K562 (cell line): ENCODE data around the gene RTBDN. TPM values are rescaled to one million over a fixed set of nuclear protein-coding genes. Genes with fewer than 3 reads are reported as not detected.

ENCODE experiments used
- ATAC-seq: fragments of 200-7000 bp; cut with Tn5 transposase; 3 replicates; pipeline ENCODE4 v1.9.1; 2020; ENCODE audit warnings: moderate library complexity
- BruUV-seq: library from RNA; stranded (reverse); fragments of 400-500 nt; replicated peaks from 2 replicates; lab custom pipeline; 2021; lab: Mats Ljungman, UMichigan
- CTCF ChIA-PET: fragments of 300-600 bp; formaldehyde crosslinking; extraction: SDS; loops from one replicate; lab custom pipeline; 2021; ENCODE audit warnings: low intra/inter-chr PET ratio; lab: Yijun Ruan, JAX
- POLR2A ChIA-PET: fragments of 300-600, 350-650 bp; sonication (Branson Sonifier 250); formaldehyde crosslinking; extraction: SDS; loops from one replicate; lab custom pipeline; 2021; ENCODE audit warnings: antibody characterized with exemption, inconsistent platforms; lab: Yijun Ruan, JAX
- DNase-seq, 4 experiments: peaks; one replicate each; pipeline versions ENCODE4 v3.0.0 to v3.0.0-alpha.2; 2011 to 2018; ENCODE audit warnings: low spot score in 3 of 4, mixed read lengths in 3 of 4; ENCODE audit errors: extremely low read depth in 1 of 4
- FAIRE-seq: peaks from 2 replicates; lab custom pipeline; 2011; peaks lifted over from hg19 to GRCh38; lab: Jason Lieb, UNC
- H2AFZ ChIP-seq: 2 replicates; pipeline ENCODE4 v1.6.0; 2011; ENCODE audit warnings: low read depth, low read length, control low read depth, inconsistent platforms
- H3K27ac ChIP-seq: fragments of 200-600 bp; 3 replicates; pipeline ENCODE4 v1.8.0; 2011; ENCODE audit warnings: low read depth, mild to moderate bottlenecking, control low read depth, inconsistent platforms, low read length, moderate library complexity, mixed read lengths; ENCODE audit errors: extremely low read depth
- H3K27me3 ChIP-seq, 2 experiments: fragments of 300-600 bp in 1 of 2; 2 replicates in 1 of 2; 3 replicates in 1 of 2; pipeline versions ENCODE4 v1.6.0 to v1.8.0; 2011; ENCODE audit warnings: inconsistent platforms in 2 of 2, low read length in 2 of 2, mild to moderate bottlenecking in 1 of 2, mixed read lengths in 1 of 2, moderate library complexity in 1 of 2; ENCODE audit not compliant: control insufficient read depth in 2 of 2, insufficient read depth in 2 of 2
- H3K36me3 ChIP-seq: fragments of 300-600 bp; 3 replicates; pipeline ENCODE4 v1.8.0; 2011; ENCODE audit warnings: mild to moderate bottlenecking, low read length, inconsistent platforms; ENCODE audit not compliant: control insufficient read depth, insufficient read depth
- H3K4me1 ChIP-seq, 2 experiments: fragments of 200-600 bp in 1 of 2; replicated peaks in 1 of 2; 2 replicates in 1 of 2; 3 replicates in 1 of 2; pipeline versions ENCODE4 v1.5.1 to v1.8.0; 2011; ENCODE audit warnings: inconsistent platforms in 2 of 2, low read length in 2 of 2, mild to moderate bottlenecking in 1 of 2, mixed read lengths in 1 of 2, moderate library complexity in 1 of 2; ENCODE audit not compliant: control insufficient read depth in 2 of 2, insufficient read depth in 2 of 2
- H3K4me2 ChIP-seq: 2 replicates; pipeline ENCODE4 v1.6.1; 2011; ENCODE audit warnings: low read length, control low read depth, inconsistent platforms, mixed read lengths; ENCODE audit not compliant: insufficient read depth
- H3K4me3 ChIP-seq: fragments of 200-600 bp; sonication (generic), shearing (Covaris generic); 2 replicates; pipeline ENCODE4 v1.5.1; 2016; ENCODE audit warnings: control low read depth, inconsistent platforms
- H3K79me2 ChIP-seq: fragments of 200-600 bp; 3 replicates; pipeline ENCODE4 v1.8.0; 2011; ENCODE audit warnings: low read length, inconsistent platforms; ENCODE audit not compliant: control insufficient read depth, insufficient read depth
- H3K9ac ChIP-seq, 2 experiments: 2 replicates each; pipeline versions ENCODE4 v1.6.0 to v1.6.1; 2011; ENCODE audit warnings: low read depth in 2 of 2, low read length in 2 of 2, control low read depth in 1 of 2, inconsistent platforms in 1 of 2, mild to moderate bottlenecking in 1 of 2, mixed read lengths in 1 of 2; ENCODE audit not compliant: insufficient read depth in 1 of 2
- H3K9me1 ChIP-seq: one replicate; pipeline ENCODE4 v1.6.0; 2011; ENCODE audit warnings: inconsistent platforms, mild to moderate bottlenecking, low read length, moderate library complexity; ENCODE audit not compliant: control insufficient read depth, insufficient read depth
- H3K9me3 ChIP-seq: replicated peaks from 2 replicates; pipeline ENCODE4 v1.5.1; 2011; ENCODE audit warnings: low read depth, low read length, inconsistent platforms; ENCODE audit not compliant: control insufficient read depth, insufficient read depth
- H4K20me1 ChIP-seq: replicated peaks from 2 replicates; pipeline ENCODE4 v1.6.1; 2011; ENCODE audit warnings: low read length, inconsistent platforms, mixed read lengths; ENCODE audit not compliant: control insufficient read depth, insufficient read depth
- AFF1 ChIP-seq, 2 experiments: fragments of 450-650 bp; IDR thresholded peaks; 2 replicates each; pipeline ENCODE4 v1.6.1; 2018; ENCODE audit warnings: mild to moderate bottlenecking in 2 of 2, low read depth in 1 of 2; ENCODE audit not compliant: partially characterized antibody in 2 of 2
- C11orf30 ChIP-seq: fragments of 450-650 bp; IDR thresholded peaks from 2 replicates; pipeline ENCODE4 v1.6.1; 2016; ENCODE audit warnings: low read depth, mild to moderate bottlenecking
- FUS ChIP-seq: fragments of 200-400 bp; formaldehyde crosslinking; optimal IDR thresholded peaks from 2 replicates; pipeline ENCODE3; 2017; ENCODE audit warnings: low read depth, low read length
- GTF2B ChIP-seq: IDR thresholded peaks from 2 replicates; pipeline ENCODE4 v1.6.1; 2011; ENCODE audit not compliant: insufficient read length; ENCODE audit errors: extremely low read depth
- HMG20A ChIP-seq: fragments of 450-650 bp; formaldehyde crosslinking; conservative IDR thresholded peaks from 2 replicates; pipeline ENCODE4 v1.4.0; 2020; ENCODE audit warnings: mild to moderate bottlenecking, mixed read lengths
- MAFG ChIP-seq: fragments of 450-650 bp; conservative IDR thresholded peaks from 2 replicates; pipeline ENCODE4 v1.6.1; 2016; ENCODE audit warnings: missing genetic modification characterization, missing compliant biosample characterization
- NFE2 ChIP-seq: IDR thresholded peaks from 2 replicates; pipeline ENCODE4 v1.6.1; 2014; ENCODE audit warnings: antibody characterized with exemption, low read depth
- PATZ1 ChIP-seq: fragments of 250-450 bp; sonication (Bioruptor Pico); IDR thresholded peaks from 2 replicates; pipeline ENCODE4 v1.5.0; 2020; ENCODE audit warnings: mild to moderate bottlenecking, borderline replicate concordance
- WGBS: fragments of 100-300 bp; shearing (Covaris generic); methylation state at CpG from one replicate; pipeline ENCODE4 v1.1.6; 2016; ENCODE audit warnings: low coverage, mixed read lengths; ENCODE audit not compliant: insufficient coverage; ENCODE audit errors: missing lambda C conversion rate; 5-methylcytosine and 5-hydroxymethylcytosine counted together
- in situ Hi-C: fragments of 300-500 bp; cut with MboI; formaldehyde crosslinking; loops from 4 replicates; pipeline ENCODE4 v1.15.0; 2018; ENCODE audit warnings: inconsistent platforms, mixed read lengths
- intact Hi-C: fragments of 100-400 bp; cut with micrococcal nuclease; formaldehyde crosslinking; loops from 2 replicates; pipeline ENCODE4 v1.14.2; 2022
- polyA plus RNA-seq, 8 experiments: library from polyadenylated mRNA; depleted of rRNA in 4 of 8; stranded (reverse) in 5 of 8; unstranded in 3 of 8; fragments of >200 nt; fragmentation: Nextera tagmentation in 2 of 8; fragmentation: Illumina TruSeq in 1 of 8; extraction: Ambion mirVana in 2 of 8; extraction: Trizol in 1 of 8; gene quantifications; 2 replicates each; pipeline versions ENCODE4 v1.2.1 to v1.2.3, GENCODE V29; 2011 to 2014; ENCODE audit warnings: inconsistent platforms in 1 of 8, missing spikeins in 1 of 8
- total RNA-seq, 7 experiments: library from RNA; depleted of rRNA in 6 of 7; stranded (reverse); fragments of >200 nt in 6 of 7; fragmentation: Illumina TruSeq in 2 of 7; extraction: Trizol in 2 of 7; gene quantifications; 2 replicates each; pipeline versions ENCODE4 v1.2.1 to v1.2.3, GENCODE V29; 2011 to 2021; ENCODE audit warnings: low replicate concordance in 1 of 7
- TF ChIP-seq, protein P1 (sequence below): fragments of 200-800 bp; sonication (Bioruptor generic); IDR thresholded peaks from 2 replicates; pipeline ENCODE4 v1.6.1; 2016; ENCODE audit warnings: missing genetic modification characterization, missing compliant biosample characterization

RTBDN gene
- total and polyA plus RNA-seq, 9 of the 15 experiments (the other 6 are each of a cell fraction or from before 2014, with no cell fraction given) = 0.20 to 2.3 (median 0.72) TPM; not detected in 1

GRCh38 chr19:12856653-12857052 lies 22.3 kb upstream of the RTBDN start:
- FAIRE-seq = no peak
- no peaks in the 10 kb centered on the region for H3K27me3 ChIP-seq
- H2AFZ ChIP-seq = no peak overlapping the region
- in situ Hi-C loops = no loop called here
- POLR2A ChIA-PET = no interaction called here
- no peaks in the 10 kb centered on the region for H4K20me1 ChIP-seq
- peaks cover 15% of the 10 kb centered on the region; the same call in 2 of the 3 replicates for H3K36me3 ChIP-seq
- H3K4me3 ChIP-seq = no peak overlapping the region
- WGBS = 10% methylated on average over 1 of the region's 1 CpG
- H3K27ac ChIP-seq = no peak overlapping the region
- no peaks in the 10 kb centered on the region for H3K9me1 ChIP-seq
- DNase-seq = no peak
- no peaks in the 10 kb centered on the region for H3K79me2 ChIP-seq
- H3K4me1 ChIP-seq = peaks cover 0 to 9% of the 10 kb centered on the region in 2 experiments; a peak in 1 of 5 replicates
- intact Hi-C loops = no loop called here
- H3K9ac ChIP-seq = no peak overlapping the region
- H3K4me2 ChIP-seq = no peak overlapping the region
- BruUV-seq = no TSS peak
- no peaks in the 10 kb centered on the region for H3K9me3 ChIP-seq
- CTCF ChIA-PET = no interaction called here
- no peak for ATAC-seq
- TF ChIP-seq NFE2 = peak; percentile 36; the same call in 1 of the 2 replicates
- TF ChIP-seq AFF1 (IDR thresholded peaks at IDR 0.05; ENCODE audit: low read depth in 1 of 2, partially characterized antibody in 2 of 2) = no peak
- no peak for TF ChIP-seq FUS
- TF ChIP-seq HMG20A (CRISPR knock-in tag) = no peak
- TF ChIP-seq MAFG = peak; percentile 52
- TF ChIP-seq C11orf30 = peak; percentile 58
- no peak for TF ChIP-seq GTF2B
- TF ChIP-seq, protein P1, sequence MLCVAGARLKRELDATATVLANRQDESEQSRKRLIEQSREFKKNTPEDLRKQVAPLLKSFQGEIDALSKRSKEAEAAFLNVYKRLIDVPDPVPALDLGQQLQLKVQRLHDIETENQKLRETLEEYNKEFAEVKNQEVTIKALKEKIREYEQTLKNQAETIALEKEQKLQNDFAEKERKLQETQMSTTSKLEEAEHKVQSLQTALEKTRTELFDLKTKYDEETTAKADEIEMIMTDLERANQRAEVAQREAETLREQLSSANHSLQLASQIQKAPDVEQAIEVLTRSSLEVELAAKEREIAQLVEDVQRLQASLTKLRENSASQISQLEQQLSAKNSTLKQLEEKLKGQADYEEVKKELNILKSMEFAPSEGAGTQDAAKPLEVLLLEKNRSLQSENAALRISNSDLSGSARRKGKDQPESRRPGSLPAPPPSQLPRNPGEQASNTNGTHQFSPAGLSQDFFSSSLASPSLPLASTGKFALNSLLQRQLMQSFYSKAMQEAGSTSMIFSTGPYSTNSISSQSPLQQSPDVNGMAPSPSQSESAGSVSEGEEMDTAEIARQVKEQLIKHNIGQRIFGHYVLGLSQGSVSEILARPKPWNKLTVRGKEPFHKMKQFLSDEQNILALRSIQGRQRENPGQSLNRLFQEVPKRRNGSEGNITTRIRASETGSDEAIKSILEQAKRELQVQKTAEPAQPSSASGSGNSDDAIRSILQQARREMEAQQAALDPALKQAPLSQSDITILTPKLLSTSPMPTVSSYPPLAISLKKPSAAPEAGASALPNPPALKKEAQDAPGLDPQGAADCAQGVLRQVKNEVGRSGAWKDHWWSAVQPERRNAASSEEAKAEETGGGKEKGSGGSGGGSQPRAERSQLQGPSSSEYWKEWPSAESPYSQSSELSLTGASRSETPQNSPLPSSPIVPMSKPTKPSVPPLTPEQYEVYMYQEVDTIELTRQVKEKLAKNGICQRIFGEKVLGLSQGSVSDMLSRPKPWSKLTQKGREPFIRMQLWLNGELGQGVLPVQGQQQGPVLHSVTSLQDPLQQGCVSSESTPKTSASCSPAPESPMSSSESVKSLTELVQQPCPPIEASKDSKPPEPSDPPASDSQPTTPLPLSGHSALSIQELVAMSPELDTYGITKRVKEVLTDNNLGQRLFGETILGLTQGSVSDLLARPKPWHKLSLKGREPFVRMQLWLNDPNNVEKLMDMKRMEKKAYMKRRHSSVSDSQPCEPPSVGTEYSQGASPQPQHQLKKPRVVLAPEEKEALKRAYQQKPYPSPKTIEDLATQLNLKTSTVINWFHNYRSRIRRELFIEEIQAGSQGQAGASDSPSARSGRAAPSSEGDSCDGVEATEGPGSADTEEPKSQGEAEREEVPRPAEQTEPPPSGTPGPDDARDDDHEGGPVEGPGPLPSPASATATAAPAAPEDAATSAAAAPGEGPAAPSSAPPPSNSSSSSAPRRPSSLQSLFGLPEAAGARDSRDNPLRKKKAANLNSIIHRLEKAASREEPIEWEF (CRISPR knock-in tag) = no peak
- no peak for TF ChIP-seq PATZ1 (CRISPR knock-in tag)
